Measurements from ENCODE around the gene AMOT.

DNA sequence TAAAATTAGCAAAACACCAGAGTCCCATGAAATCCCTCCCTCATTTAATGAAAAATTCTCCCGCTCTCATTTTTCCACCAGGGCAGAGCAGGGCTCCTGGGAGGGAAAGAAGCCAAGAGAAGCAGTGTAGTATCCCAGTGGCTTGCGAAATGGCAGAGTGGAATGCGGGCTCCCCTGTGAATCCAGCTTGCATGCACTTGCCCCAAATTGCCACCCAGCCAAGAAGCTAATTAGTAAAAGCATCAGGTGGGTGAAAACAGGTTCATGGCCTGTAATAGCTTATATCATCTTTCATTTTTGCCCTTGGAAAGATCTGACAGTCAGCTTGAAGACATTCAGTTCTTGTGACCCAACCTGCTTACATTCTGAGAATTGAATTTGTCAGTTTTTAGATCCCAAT lies 10.1 kb downstream of the AMOT start:
- TF ChIP-seq EZH2 (IDR thresholded peaks at IDR 0.05; ENCODE audit: low read length, unreplicated experiment) (no peak), CTCF (conservative IDR thresholded peaks at IDR 0.05; ENCODE audit: low read depth, low read length) (no peak), EZH2phosphoT487 (IDR thresholded peaks at IDR 0.05; ENCODE audit: borderline replicate concordance, low read length) (no peak)

Data from PC-3 (cell line).